GM18511 (cell line): ENCODE measurements around the gene PAX5.
A peak's percentile ranks its signal among the peaks of the same experiment; 100 is the strongest.

ENCODE experiments used
- ATAC-seq: cut with Tn5 transposase; IDR thresholded peaks from one replicate; pipeline ENCODE4 v1.9.1; 2021; ENCODE audit warnings: mild to moderate bottlenecking, moderate library complexity; ENCODE audit not compliant: unreplicated experiment

PAX5 gene

GRCh38 chr9:36935768-36936497 lies 98.1 kb downstream of the PAX5 start:
- peak; percentile 79 for ATAC-seq

- peak; percentile 48 for ATAC-seq
Measured at GRCh38 chr9:36935332-36935731, 98.7 kb downstream of the PAX5 start.

DNA sequence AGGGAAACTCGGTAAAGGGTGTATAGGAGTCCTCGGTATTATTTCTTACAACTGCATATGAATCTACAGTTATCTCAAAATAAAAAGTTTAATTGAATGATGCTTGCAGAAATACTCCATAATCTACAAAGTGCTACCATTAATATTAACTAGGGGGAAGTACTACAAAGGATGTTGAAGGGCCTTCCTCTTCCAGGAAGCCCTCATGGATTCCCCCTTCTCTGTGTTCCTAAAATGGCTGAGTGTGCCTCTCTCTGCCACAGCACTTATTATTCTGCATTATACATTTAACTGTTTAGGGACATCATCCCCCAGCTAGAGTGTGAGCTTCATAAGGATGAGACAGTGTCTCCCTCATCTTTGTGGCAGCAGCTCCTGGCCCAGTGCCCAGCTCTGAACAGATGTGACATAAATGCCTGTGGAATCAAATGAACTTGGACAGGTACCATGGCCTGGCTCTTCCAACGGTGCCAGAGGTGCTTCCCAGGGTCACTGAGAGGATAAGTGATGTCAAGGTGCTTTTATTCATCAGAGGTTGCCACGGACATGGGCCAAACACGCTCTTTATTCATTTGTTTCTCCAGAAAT lies 99.5 kb downstream of the PAX5 start:
- ATAC-seq: no peak

DNA sequence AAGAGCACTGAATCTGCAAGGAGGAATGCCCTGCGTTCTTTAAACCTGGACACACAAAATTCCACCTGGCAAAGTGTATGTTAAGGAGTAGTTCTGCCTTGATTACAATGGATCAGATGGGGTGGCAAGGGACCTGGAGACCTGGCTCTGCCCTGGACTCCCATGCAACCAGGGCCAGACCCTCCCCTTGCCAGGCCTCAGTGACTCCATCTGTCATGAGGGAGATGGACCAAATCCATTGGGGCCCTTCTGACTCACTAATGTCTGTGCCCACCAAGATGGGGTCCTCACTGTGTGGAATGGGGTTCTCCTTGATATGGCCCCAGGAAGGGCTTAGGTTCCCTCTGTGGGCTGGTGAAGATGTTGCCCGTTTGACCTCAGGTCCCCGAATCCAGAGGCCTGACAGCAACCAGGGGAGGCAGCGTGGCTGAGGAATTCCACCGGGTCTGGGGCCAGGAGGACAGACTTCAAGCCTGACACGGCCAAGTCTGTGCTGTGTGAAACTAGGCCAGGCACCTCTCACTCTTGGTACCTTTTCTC lies 100.3 kb downstream of the PAX5 start:
- no peak for ATAC-seq

GRCh38 chr9:36932198-36932597 lies 101.9 kb downstream of the PAX5 start:
- no peak for ATAC-seq

GRCh38 chr9:36930941-36931340 lies 103.1 kb downstream of the PAX5 start:
- ATAC-seq: no peak

DNA sequence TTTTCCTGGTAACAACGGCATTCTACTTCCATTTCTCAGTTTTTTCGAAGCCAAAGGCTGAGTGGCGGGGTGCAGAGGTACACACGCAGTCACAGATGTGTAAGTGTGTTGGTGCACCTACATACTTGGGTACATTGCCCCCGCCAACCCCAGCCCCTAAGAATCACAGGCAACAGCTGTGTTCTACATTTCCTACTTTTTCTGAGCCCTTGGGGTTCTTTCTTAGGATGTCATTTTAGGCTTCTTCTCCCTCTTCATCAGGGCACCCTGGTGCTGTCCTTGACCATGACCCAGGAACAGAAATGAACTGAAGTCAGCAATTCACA lies 104.8 kb downstream of the PAX5 start:
- ATAC-seq: no peak

GRCh38 chr9:36928670-36929349 lies 105.3 kb downstream of the PAX5 start:
- ATAC-seq: peak; percentile 67

- ATAC-seq: peak; percentile 4
Measured at GRCh38 chr9:36928210-36928609, 105.9 kb downstream of the PAX5 start.

DNA sequence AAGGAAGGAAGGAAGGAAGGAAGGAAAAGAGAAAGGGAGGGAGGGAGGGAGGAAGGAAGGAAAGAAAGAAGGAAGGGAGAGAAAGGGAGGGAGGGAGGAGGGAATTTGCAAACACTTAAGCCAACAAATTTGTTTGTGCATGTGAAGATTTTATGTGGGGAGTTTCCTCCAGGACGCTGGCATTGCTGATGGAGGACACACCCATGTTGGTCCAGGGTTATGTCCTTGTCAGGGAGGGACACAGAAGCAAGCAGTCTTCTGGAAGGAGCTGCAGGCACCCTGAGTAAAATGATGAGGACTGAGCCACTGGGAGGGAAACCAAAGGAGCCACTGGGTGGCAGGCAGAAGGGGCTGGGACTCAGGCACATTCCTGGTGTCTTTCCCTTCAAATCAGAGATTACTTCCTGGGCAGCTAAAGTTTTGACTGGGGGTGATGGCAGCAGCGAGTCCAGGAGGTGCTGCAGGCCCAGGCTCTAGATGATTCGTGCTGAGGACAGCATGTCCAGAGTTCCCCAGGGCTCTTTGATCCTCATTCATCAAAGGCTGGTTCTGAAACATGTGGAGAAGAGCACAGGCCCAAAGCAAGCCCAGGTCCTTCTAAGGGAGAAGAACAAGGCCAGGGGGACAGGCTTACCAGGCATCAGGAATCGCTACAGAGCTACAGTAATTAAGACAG lies 109.2 kb downstream of the PAX5 start:
- no peak for ATAC-seq

DNA sequence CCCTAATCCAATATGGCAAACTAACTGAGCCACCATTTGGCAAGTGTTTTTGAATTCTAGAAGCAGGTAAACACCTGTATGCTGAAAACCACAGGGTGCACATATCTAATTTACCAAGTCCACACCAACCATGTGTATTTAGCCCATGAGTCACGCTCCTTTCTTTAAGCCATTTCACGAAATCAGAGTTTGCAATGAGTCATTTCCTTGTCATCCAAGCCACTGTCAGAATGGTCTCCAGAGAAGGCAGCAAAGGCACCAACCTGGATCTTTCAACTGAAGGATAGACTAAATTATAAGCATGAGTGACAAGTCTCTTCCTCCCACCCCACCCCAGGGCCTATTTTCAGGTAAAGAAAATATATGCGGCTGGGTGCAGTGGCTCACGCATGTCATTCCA lies 110.0 kb downstream of the PAX5 start:
- peak; percentile 65 for ATAC-seq

DNA sequence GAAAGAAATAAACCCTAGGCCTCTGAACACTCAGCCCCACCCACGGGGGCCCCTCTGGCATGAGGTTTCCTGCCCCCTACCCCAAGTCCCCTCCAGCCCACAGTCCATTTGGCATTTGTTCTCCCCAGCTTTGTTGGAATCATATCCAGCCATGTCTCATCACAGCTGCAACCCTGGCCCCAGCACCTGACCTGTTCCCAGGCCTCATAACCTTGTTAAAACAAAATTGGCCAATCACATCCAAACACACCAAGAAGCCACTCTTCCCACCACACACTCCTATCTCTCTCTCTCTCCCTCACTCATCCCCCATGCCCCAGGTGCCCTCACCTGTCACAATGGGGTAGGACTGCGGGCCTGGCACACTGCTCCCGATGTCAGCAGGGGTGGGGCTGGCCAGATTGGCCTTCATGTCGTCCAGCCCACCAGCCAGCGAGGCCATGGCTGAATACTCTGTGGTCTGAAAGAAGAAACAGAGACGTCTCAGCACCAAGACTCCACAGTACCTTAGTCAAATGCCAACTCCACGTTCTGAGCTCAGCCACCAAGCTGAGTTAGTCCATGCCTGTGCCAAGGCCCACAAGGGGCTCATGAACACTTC lies 110.9 kb downstream of the PAX5 start:
- ATAC-seq: no peak

- ATAC-seq: no peak
Measured at GRCh38 chr9:36922548-36922947, 111.5 kb downstream of the PAX5 start.

DNA sequence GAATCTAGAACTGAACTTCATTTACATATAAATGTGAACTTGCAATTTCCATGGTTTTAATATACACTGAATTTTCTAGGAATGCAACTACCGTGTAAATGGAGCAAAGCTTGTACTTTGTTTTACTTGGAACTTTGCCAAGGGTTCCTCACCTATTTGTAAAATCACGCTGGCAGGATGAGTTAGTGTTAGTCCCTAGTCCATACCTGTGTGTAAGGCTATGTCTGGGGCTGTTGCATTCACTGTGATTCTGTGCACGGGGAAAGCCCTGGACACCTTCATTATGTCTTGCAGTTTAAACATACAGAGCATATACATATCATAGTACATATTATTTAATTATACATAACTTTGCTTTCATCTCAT lies 119.9 kb downstream of the PAX5 start:
- no peak for ATAC-seq

DNA sequence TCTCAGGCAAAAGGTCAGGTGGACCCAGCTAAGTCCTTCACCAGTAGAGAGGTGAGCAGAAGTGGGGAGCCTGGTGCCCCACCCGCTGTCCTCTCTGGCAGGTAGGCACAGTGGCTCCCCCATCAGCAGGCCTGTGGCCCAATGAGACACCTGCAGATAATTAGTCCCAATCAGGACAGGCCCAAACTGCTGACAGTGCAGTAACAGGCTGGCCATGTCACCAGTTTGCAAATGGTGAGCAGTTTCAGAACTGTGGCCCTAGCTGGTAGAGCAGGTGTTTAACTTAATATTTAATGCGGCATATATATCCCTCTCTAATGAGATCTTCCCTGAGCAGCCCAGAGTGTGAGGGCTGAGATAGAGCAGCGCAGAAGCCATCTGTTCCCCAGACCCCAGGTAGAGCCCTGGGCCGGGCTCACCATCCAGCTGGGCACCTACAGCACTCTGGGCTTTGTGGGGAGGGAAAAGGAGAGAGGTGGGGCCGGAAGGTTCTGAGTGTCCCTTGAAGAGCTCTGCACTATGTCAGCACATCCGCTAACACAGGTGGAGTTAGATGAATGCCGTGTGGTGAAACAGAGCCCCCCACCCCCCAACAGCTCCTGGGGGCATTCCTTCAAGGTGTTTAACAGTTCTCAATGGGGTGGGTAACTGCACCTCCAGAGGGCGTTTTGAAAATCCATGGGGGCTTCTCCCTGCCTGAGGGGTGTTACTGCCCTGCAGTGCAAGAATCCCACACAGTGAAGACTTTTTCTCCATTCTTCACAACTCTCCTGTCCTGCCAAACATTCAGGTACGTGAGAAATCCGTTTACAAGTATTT lies 120.5 kb downstream of the PAX5 start:
- no peak for ATAC-seq

- ATAC-seq: no peak
Measured at GRCh38 chr9:36912620-36913019, 121.4 kb downstream of the PAX5 start.

DNA sequence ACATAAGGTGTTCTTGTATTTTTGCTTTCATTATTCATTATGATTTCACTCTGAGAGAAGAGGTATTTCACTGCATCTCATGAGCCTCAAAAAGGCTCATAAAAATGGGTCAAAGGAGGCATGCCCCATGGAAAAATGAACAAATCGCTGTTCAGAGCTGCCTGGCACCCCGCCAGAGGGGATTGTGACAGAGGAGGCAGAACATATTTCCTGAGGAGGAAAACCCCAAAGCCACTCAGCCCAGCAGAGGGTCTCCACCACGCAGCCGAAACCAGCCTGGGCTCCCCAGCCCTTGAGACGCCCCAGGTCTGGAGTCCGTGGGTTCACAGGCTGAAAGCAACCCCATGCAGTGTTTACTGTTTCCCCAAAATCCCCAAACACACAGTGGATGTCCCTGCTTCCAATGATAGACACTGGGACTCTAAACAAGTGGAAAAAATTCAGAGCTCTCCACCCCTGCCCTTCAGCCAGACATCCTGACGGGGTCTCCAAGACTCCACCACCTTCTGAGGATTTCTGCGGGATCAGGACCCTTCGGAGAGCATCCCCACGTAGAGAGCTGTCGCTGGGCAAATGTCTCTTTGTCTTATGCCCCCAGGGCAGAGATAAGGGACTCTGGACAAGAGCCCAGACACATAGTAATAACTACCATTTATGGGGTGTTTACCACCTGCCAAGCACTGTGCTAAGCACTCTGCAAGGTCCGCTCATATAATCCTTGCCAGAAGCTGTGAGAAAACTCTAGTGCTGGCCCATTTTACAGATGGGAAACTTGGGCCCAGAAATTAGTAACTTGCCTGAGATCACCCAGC lies 122.3 kb downstream of the PAX5 start:
- ATAC-seq: no peak

DNA sequence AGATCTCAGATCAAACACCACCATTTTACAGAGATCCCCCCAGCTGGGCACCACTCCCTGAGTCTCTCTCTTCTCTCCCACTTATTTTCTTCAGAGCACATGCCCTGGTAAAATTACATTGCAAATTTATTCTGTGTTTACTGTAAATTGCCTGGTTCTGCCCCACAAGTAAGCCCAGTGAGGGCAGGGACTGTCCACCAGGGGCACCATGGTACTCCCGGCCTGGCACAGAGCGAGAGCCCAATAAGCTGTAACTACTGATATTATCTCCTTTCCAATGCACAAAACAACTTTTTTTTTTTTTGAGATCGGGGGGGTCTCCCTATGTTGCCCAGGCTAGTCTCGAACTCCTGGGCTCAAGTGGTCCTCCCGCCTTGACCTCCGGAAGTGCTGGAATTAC lies 123.0 kb downstream of the PAX5 start:
- ATAC-seq: no peak

GRCh38 chr9:36906492-36906891 lies 127.6 kb downstream of the PAX5 start:
- ATAC-seq: no peak
